K562 (cell line): Measurements from ENCODE around the gene UBASH3A. TPM values are rescaled to one million over a fixed set of nuclear protein-coding genes. Genes with fewer than 3 reads are reported as not detected.
"Not testable (repeated sequence)": the region's sequence is repeated elsewhere in the genome, so short reads cannot be mapped to it uniquely, and the experiment has no call there.

Experiments
- ATAC-seq: fragments of 200-7000 bp; cut with Tn5 transposase; 3 replicates; pipeline ENCODE4 v1.9.1; 2020; ENCODE audit warnings: moderate library complexity
- BruUV-seq: library from RNA; stranded (reverse); fragments of 400-500 nt; replicated peaks from 2 replicates; lab custom pipeline; 2021; lab: Mats Ljungman, UMichigan
- CTCF ChIA-PET: fragments of 300-600 bp; formaldehyde crosslinking; extraction: SDS; loops from one replicate; lab custom pipeline; 2021; ENCODE audit warnings: low intra/inter-chr PET ratio; lab: Yijun Ruan, JAX
- POLR2A ChIA-PET: fragments of 300-600, 350-650 bp; sonication (Branson Sonifier 250); formaldehyde crosslinking; extraction: SDS; loops from one replicate; lab custom pipeline; 2021; ENCODE audit warnings: antibody characterized with exemption, inconsistent platforms; lab: Yijun Ruan, JAX
- DNase-seq, 4 experiments: peaks; one replicate each; pipeline versions ENCODE4 v3.0.0 to v3.0.0-alpha.2; 2011 to 2018; ENCODE audit warnings: low spot score in 3 of 4, mixed read lengths in 3 of 4; ENCODE audit errors: extremely low read depth in 1 of 4
- FAIRE-seq: peaks from 2 replicates; lab custom pipeline; 2011; peaks lifted over from hg19 to GRCh38; lab: Jason Lieb, UNC
- H2AFZ ChIP-seq: 2 replicates; pipeline ENCODE4 v1.6.0; 2011; ENCODE audit warnings: low read depth, low read length, control low read depth, inconsistent platforms
- H3K27ac ChIP-seq: fragments of 200-600 bp; 3 replicates; pipeline ENCODE4 v1.8.0; 2011; ENCODE audit warnings: low read depth, mild to moderate bottlenecking, control low read depth, inconsistent platforms, low read length, moderate library complexity, mixed read lengths; ENCODE audit errors: extremely low read depth
- H3K27me3 ChIP-seq, 2 experiments: fragments of 300-600 bp in 1 of 2; 2 replicates in 1 of 2; 3 replicates in 1 of 2; pipeline versions ENCODE4 v1.6.0 to v1.8.0; 2011; ENCODE audit warnings: inconsistent platforms in 2 of 2, low read length in 2 of 2, mild to moderate bottlenecking in 1 of 2, mixed read lengths in 1 of 2, moderate library complexity in 1 of 2; ENCODE audit not compliant: control insufficient read depth in 2 of 2, insufficient read depth in 2 of 2
- H3K36me3 ChIP-seq: fragments of 300-600 bp; 3 replicates; pipeline ENCODE4 v1.8.0; 2011; ENCODE audit warnings: mild to moderate bottlenecking, low read length, inconsistent platforms; ENCODE audit not compliant: control insufficient read depth, insufficient read depth
- H3K4me1 ChIP-seq, 2 experiments: fragments of 200-600 bp in 1 of 2; replicated peaks in 1 of 2; 2 replicates in 1 of 2; 3 replicates in 1 of 2; pipeline versions ENCODE4 v1.5.1 to v1.8.0; 2011; ENCODE audit warnings: inconsistent platforms in 2 of 2, low read length in 2 of 2, mild to moderate bottlenecking in 1 of 2, mixed read lengths in 1 of 2, moderate library complexity in 1 of 2; ENCODE audit not compliant: control insufficient read depth in 2 of 2, insufficient read depth in 2 of 2
- H3K4me2 ChIP-seq: 2 replicates; pipeline ENCODE4 v1.6.1; 2011; ENCODE audit warnings: low read length, control low read depth, inconsistent platforms, mixed read lengths; ENCODE audit not compliant: insufficient read depth
- H3K4me3 ChIP-seq: fragments of 200-600 bp; sonication (generic), shearing (Covaris generic); 2 replicates; pipeline ENCODE4 v1.5.1; 2016; ENCODE audit warnings: control low read depth, inconsistent platforms
- H3K79me2 ChIP-seq: fragments of 200-600 bp; 3 replicates; pipeline ENCODE4 v1.8.0; 2011; ENCODE audit warnings: low read length, inconsistent platforms; ENCODE audit not compliant: control insufficient read depth, insufficient read depth
- H3K9ac ChIP-seq, 2 experiments: 2 replicates each; pipeline versions ENCODE4 v1.6.0 to v1.6.1; 2011; ENCODE audit warnings: low read depth in 2 of 2, low read length in 2 of 2, control low read depth in 1 of 2, inconsistent platforms in 1 of 2, mild to moderate bottlenecking in 1 of 2, mixed read lengths in 1 of 2; ENCODE audit not compliant: insufficient read depth in 1 of 2
- H3K9me1 ChIP-seq: one replicate; pipeline ENCODE4 v1.6.0; 2011; ENCODE audit warnings: inconsistent platforms, mild to moderate bottlenecking, low read length, moderate library complexity; ENCODE audit not compliant: control insufficient read depth, insufficient read depth
- H3K9me3 ChIP-seq: replicated peaks from 2 replicates; pipeline ENCODE4 v1.5.1; 2011; ENCODE audit warnings: low read depth, low read length, inconsistent platforms; ENCODE audit not compliant: control insufficient read depth, insufficient read depth
- H4K20me1 ChIP-seq: replicated peaks from 2 replicates; pipeline ENCODE4 v1.6.1; 2011; ENCODE audit warnings: low read length, inconsistent platforms, mixed read lengths; ENCODE audit not compliant: control insufficient read depth, insufficient read depth
- FIP1L1 ChIP-seq: fragments of 200-400 bp; formaldehyde crosslinking; IDR thresholded peaks from 2 replicates; pipeline ENCODE4 v1.6.1; 2018; ENCODE audit warnings: mild to moderate bottlenecking, low read depth, low read length; ENCODE audit not compliant: poor library complexity, severe bottlenecking
- MAFG ChIP-seq: fragments of 450-650 bp; conservative IDR thresholded peaks from 2 replicates; pipeline ENCODE4 v1.6.1; 2016; ENCODE audit warnings: missing genetic modification characterization, missing compliant biosample characterization
- NCOA4 ChIP-seq: fragments of 450-650 bp; IDR thresholded peaks from 2 replicates; pipeline ENCODE4 v1.6.1; 2018; ENCODE audit warnings: mild to moderate bottlenecking; ENCODE audit not compliant: partially characterized antibody
- SAP30 ChIP-seq: fragments of 200-600 bp; sonication (generic); IDR thresholded peaks from 2 replicates; pipeline ENCODE4 v1.6.1; 2012; ENCODE audit warnings: borderline replicate concordance, low read depth, mild to moderate bottlenecking, moderate library complexity, low read length, control low read depth, inconsistent platforms; ENCODE audit not compliant: insufficient read depth, poor library complexity, severe bottlenecking
- WGBS: fragments of 100-300 bp; shearing (Covaris generic); methylation state at CpG from one replicate; pipeline ENCODE4 v1.1.6; 2016; ENCODE audit warnings: low coverage, mixed read lengths; ENCODE audit not compliant: insufficient coverage; ENCODE audit errors: missing lambda C conversion rate; 5-methylcytosine and 5-hydroxymethylcytosine counted together
- in situ Hi-C: fragments of 300-500 bp; cut with MboI; formaldehyde crosslinking; loops from 4 replicates; pipeline ENCODE4 v1.15.0; 2018; ENCODE audit warnings: inconsistent platforms, mixed read lengths
- intact Hi-C: fragments of 100-400 bp; cut with micrococcal nuclease; formaldehyde crosslinking; loops from 2 replicates; pipeline ENCODE4 v1.14.2; 2022
- polyA plus RNA-seq, 8 experiments: library from polyadenylated mRNA; depleted of rRNA in 4 of 8; stranded (reverse) in 5 of 8; unstranded in 3 of 8; fragments of >200 nt; fragmentation: Nextera tagmentation in 2 of 8; fragmentation: Illumina TruSeq in 1 of 8; extraction: Ambion mirVana in 2 of 8; extraction: Trizol in 1 of 8; gene quantifications; 2 replicates each; pipeline versions ENCODE4 v1.2.1 to v1.2.3, GENCODE V29; 2011 to 2014; ENCODE audit warnings: inconsistent platforms in 1 of 8, missing spikeins in 1 of 8
- total RNA-seq, 7 experiments: library from RNA; depleted of rRNA in 6 of 7; stranded (reverse); fragments of >200 nt in 6 of 7; fragmentation: Illumina TruSeq in 2 of 7; extraction: Trizol in 2 of 7; gene quantifications; 2 replicates each; pipeline versions ENCODE4 v1.2.1 to v1.2.3, GENCODE V29; 2011 to 2021; ENCODE audit warnings: low replicate concordance in 1 of 7

The UBASH3A gene
- total and polyA plus RNA-seq, 9 of the 15 experiments (the other 6 are each of a cell fraction or from before 2014, with no cell fraction given): 0.23 to 1.8 (median 1.1) TPM

GRCh38 chr21:42407476-42407875 is 3.8 kb downstream of the UBASH3A start:
- ChIA-PET POLR2A (no interaction called here), CTCF (no interaction called here)

GRCh38 chr21:42408718-42409117 is 5.0 kb downstream of the UBASH3A start:
- H3K9me1 ChIP-seq, H3K9me3 ChIP-seq, ATAC-seq, DNase-seq, FAIRE-seq, H3K79me2 ChIP-seq, CTCF ChIA-PET, in situ Hi-C loops, H3K4me3 ChIP-seq, H3K4me2 ChIP-seq, H3K27me3 ChIP-seq, H2AFZ ChIP-seq, H3K9ac ChIP-seq, H3K27ac ChIP-seq, BruUV-seq, H3K36me3 ChIP-seq, intact Hi-C loops, H4K20me1 ChIP-seq: not testable (repeated sequence)
- peaks cover 14 to 38% of the 10 kb centered on the region in 2 experiments for H3K4me1 ChIP-seq
- POLR2A ChIA-PET: interaction anchor here (0.7 kb wide), 1 partner anchor 797 kb away, joined by 3 read pairs; no protein-coding TSS in a partner anchor
- WGBS: 71% methylated on average over 5 of the region's 5 CpGs

More at GRCh38 chr21:42407476-42407875, 3.8 kb downstream of the UBASH3A start:
- H3K79me2 ChIP-seq: no peaks in the 10 kb centered on the region
- no peaks in the 10 kb centered on the region for H3K27me3 ChIP-seq
- no peaks in the 10 kb centered on the region; the same call in 1 of the 2 replicates for H4K20me1 ChIP-seq
- H3K4me2 ChIP-seq: no peak overlapping the region
- no peak for ATAC-seq
- peaks cover 4% of the 10 kb centered on the region; the same call in 2 of the 3 replicates for H3K36me3 ChIP-seq
- no peak overlapping the region for H3K27ac ChIP-seq
- H2AFZ ChIP-seq: no peak overlapping the region
- no TSS peak for BruUV-seq
- H3K9ac ChIP-seq: no peak overlapping the region
- in situ Hi-C loops: no loop called here
- 89% methylated on average over 5 of the region's 5 CpGs for WGBS
- no peak for FAIRE-seq
- peaks cover 26 to 46% of the 10 kb centered on the region in 2 experiments for H3K4me1 ChIP-seq
- intact Hi-C loops: no loop called here
- DNase-seq: no peak
- H3K4me3 ChIP-seq: no peak overlapping the region
- H3K9me1 ChIP-seq: no peaks in the 10 kb centered on the region
- no peaks in the 10 kb centered on the region for H3K9me3 ChIP-seq
- TF ChIP-seq SAP30 (no peak), NCOA4 (no peak), FIP1L1 (no peak), MAFG (tag) (no peak)
